Muscle layer of duodenum (tissue), 2 donors: ENCODE results near the gene ERC2.

Source experiments
- H3K27ac ChIP-seq: one replicate; pipeline ENCODE4 v1.7.0; 2013; ENCODE audit warnings: mild to moderate bottlenecking, low read length
- H3K27me3 ChIP-seq: one replicate; pipeline ENCODE4 v1.7.0; 2013; ENCODE audit warnings: low read depth, mild to moderate bottlenecking, control low read depth, low read length
- H3K36me3 ChIP-seq, 2 donors: one replicate each; pipeline ENCODE4 v1.7.0; 2013; ENCODE audit warnings: low read length in 2 of 2, control low read depth in 1 of 2, mild to moderate bottlenecking in 1 of 2; ENCODE audit not compliant: insufficient read depth in 2 of 2, control insufficient read depth in 1 of 2
- H3K4me1 ChIP-seq, 2 donors: one replicate each; pipeline ENCODE4 v1.7.0; 2013; ENCODE audit warnings: low read length in 2 of 2, mild to moderate bottlenecking in 2 of 2, control low read depth in 1 of 2, moderate library complexity in 1 of 2; ENCODE audit not compliant: insufficient read depth in 2 of 2, control insufficient read depth in 1 of 2
- H3K4me3 ChIP-seq, 2 donors: one replicate each; pipeline ENCODE4 v1.7.0; 2013; ENCODE audit warnings: low read length in 2 of 2, low read depth in 1 of 2, mild to moderate bottlenecking in 1 of 2
- H3K9me3 ChIP-seq, 2 donors: one replicate each; pipeline ENCODE4 v1.7.0; 2013; ENCODE audit warnings: low read length in 2 of 2, control low read depth in 1 of 2, mild to moderate bottlenecking in 1 of 2; ENCODE audit not compliant: control insufficient read depth in 1 of 2
- donor health status: healthy.

Gene ERC2

GRCh38 chr3:55801676-55802075 is 666.6 kb downstream of the ERC2 start:
- no peaks in the 10 kb centered on the region for H3K4me1 ChIP-seq
- no peaks in the 10 kb centered on the region for H3K9me3 ChIP-seq
- H3K4me3 ChIP-seq: no peak overlapping the region
- H3K36me3 ChIP-seq: no peaks in the 10 kb centered on the region
- H3K27ac ChIP-seq: no peak overlapping the region
- no peaks in the 10 kb centered on the region for H3K27me3 ChIP-seq

- no peaks in the 10 kb centered on the region for H3K4me1 ChIP-seq
- no peak overlapping the region for H3K27ac ChIP-seq
- no peaks in the 10 kb centered on the region for H3K36me3 ChIP-seq
- no peaks in the 10 kb centered on the region for H3K27me3 ChIP-seq
- H3K9me3 ChIP-seq: no peaks in the 10 kb centered on the region
- H3K4me3 ChIP-seq: no peak overlapping the region
Observed at GRCh38 chr3:55801068-55801467, 667.2 kb downstream of the ERC2 start.

GRCh38 chr3:55797775-55798174 is 670.5 kb downstream of the ERC2 start:
- no peaks in the 10 kb centered on the region for H3K9me3 ChIP-seq
- no peaks in the 10 kb centered on the region for H3K27me3 ChIP-seq
- no peak overlapping the region for H3K4me3 ChIP-seq
- H3K4me1 ChIP-seq: no peaks in the 10 kb centered on the region
- no peak overlapping the region for H3K27ac ChIP-seq
- H3K36me3 ChIP-seq: no peaks in the 10 kb centered on the region

- H3K4me3 ChIP-seq: no peak overlapping the region
- no peaks in the 10 kb centered on the region for H3K27me3 ChIP-seq
- no peaks in the 10 kb centered on the region for H3K4me1 ChIP-seq
- no peak overlapping the region for H3K27ac ChIP-seq
- H3K9me3 ChIP-seq: no peaks in the 10 kb centered on the region
- H3K36me3 ChIP-seq: no peaks in the 10 kb centered on the region
Observed at GRCh38 chr3:55797084-55797483, 671.2 kb downstream of the ERC2 start.

- Histone ChIP-seq H3K27ac (no peak overlapping the region), H3K36me3 (no peaks in the 10 kb centered on the region), H3K9me3 (no peaks in the 10 kb centered on the region), H3K4me3 (no peak overlapping the region), H3K27me3 (no peaks in the 10 kb centered on the region), H3K4me1 (no peaks in the 10 kb centered on the region)
Observed at GRCh38 chr3:55796533-55796932, 671.7 kb downstream of the ERC2 start.

GRCh38 chr3:55795746-55796145 is 672.5 kb downstream of the ERC2 start:
- no peaks in the 10 kb centered on the region for H3K9me3 ChIP-seq
- no peak overlapping the region for H3K27ac ChIP-seq
- H3K36me3 ChIP-seq: no peaks in the 10 kb centered on the region
- H3K4me1 ChIP-seq: no peaks in the 10 kb centered on the region
- H3K4me3 ChIP-seq: no peak overlapping the region
- H3K27me3 ChIP-seq: no peaks in the 10 kb centered on the region

- H3K27ac ChIP-seq: no peak overlapping the region
- no peaks in the 10 kb centered on the region for H3K27me3 ChIP-seq
- H3K36me3 ChIP-seq: no peaks in the 10 kb centered on the region
- H3K9me3 ChIP-seq: no peaks in the 10 kb centered on the region
- H3K4me3 ChIP-seq: no peak overlapping the region
- H3K4me1 ChIP-seq: no peaks in the 10 kb centered on the region
Observed at GRCh38 chr3:55795296-55795695, 673.0 kb downstream of the ERC2 start.

GRCh38 chr3:55792742-55793141 is 675.5 kb downstream of the ERC2 start:
- Histone ChIP-seq H3K36me3 (no peaks in the 10 kb centered on the region), H3K4me1 (no peaks in the 10 kb centered on the region), H3K27ac (no peak overlapping the region), H3K27me3 (no peaks in the 10 kb centered on the region), H3K9me3 (no peaks in the 10 kb centered on the region), H3K4me3 (no peak overlapping the region)

GRCh38 chr3:55792009-55792408 is 676.3 kb downstream of the ERC2 start:
- no peak overlapping the region for H3K27ac ChIP-seq

GRCh38 chr3:55790596-55791350 is 677.5 kb downstream of the ERC2 start:
- H3K27me3 ChIP-seq: no peaks in the 10 kb centered on the region
- no peaks in the 10 kb centered on the region for H3K4me1 ChIP-seq
- H3K9me3 ChIP-seq: no peaks in the 10 kb centered on the region
- no peak overlapping the region for H3K4me3 ChIP-seq
- H3K27ac ChIP-seq: no peak overlapping the region
- no peaks in the 10 kb centered on the region for H3K36me3 ChIP-seq

More at GRCh38 chr3:55792009-55792408, 676.3 kb downstream of the ERC2 start:
- H3K36me3 ChIP-seq: no peaks in the 10 kb centered on the region
- H3K9me3 ChIP-seq: no peaks in the 10 kb centered on the region
- no peaks in the 10 kb centered on the region for H3K4me1 ChIP-seq
- H3K4me3 ChIP-seq: no peak overlapping the region
- H3K27me3 ChIP-seq: no peaks in the 10 kb centered on the region

GRCh38 chr3:55789516-55789915 is 678.8 kb downstream of the ERC2 start:
- H3K9me3 ChIP-seq: no peaks in the 10 kb centered on the region
- H3K4me1 ChIP-seq: no peaks in the 10 kb centered on the region
- no peak overlapping the region for H3K4me3 ChIP-seq
- H3K27me3 ChIP-seq: no peaks in the 10 kb centered on the region
- no peaks in the 10 kb centered on the region for H3K36me3 ChIP-seq
- H3K27ac ChIP-seq: no peak overlapping the region

- H3K4me1 ChIP-seq: no peaks in the 10 kb centered on the region
- H3K4me3 ChIP-seq: no peak overlapping the region
- H3K9me3 ChIP-seq: no peaks in the 10 kb centered on the region
- H3K36me3 ChIP-seq: no peaks in the 10 kb centered on the region
- no peaks in the 10 kb centered on the region for H3K27me3 ChIP-seq
- H3K27ac ChIP-seq: no peak overlapping the region
Observed at GRCh38 chr3:55782807-55783206, 685.5 kb downstream of the ERC2 start.
